ENCODE data around the gene CCDC92.

CCDC92 gene

DNA sequence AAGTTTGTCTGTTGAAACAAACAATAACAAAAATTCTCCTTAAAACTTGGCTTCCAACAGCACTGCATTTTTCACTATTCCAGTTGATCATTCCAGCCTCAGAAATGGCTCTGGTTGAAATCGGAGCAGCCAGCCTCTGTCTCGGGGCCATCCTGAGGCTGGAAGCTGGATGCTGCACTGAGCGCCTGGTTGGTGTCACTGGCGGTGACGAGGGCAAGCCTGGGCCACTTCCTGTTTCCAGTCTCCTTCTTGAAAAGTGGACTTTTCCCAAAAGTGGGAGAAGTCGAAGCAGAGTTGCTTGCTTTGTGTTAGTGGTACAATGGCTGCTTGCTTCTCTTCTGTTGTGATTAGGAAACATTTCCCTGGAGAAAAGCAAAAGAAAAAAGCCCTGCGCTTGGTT, 48.7 kb downstream of the CCDC92 start:
- H3K4me1 ChIP-seq (ENCODE audit: control insufficient read depth in 1 of 2, insufficient read depth in 1 of 2, low read depth in 1 of 2, low read length in 1 of 2): no peaks in the 10 kb centered on the region
- no peak overlapping the region for H3K27ac ChIP-seq
- no peaks in the 10 kb centered on the region for H3K27me3 ChIP-seq
- TF ChIP-seq, protein P1, sequence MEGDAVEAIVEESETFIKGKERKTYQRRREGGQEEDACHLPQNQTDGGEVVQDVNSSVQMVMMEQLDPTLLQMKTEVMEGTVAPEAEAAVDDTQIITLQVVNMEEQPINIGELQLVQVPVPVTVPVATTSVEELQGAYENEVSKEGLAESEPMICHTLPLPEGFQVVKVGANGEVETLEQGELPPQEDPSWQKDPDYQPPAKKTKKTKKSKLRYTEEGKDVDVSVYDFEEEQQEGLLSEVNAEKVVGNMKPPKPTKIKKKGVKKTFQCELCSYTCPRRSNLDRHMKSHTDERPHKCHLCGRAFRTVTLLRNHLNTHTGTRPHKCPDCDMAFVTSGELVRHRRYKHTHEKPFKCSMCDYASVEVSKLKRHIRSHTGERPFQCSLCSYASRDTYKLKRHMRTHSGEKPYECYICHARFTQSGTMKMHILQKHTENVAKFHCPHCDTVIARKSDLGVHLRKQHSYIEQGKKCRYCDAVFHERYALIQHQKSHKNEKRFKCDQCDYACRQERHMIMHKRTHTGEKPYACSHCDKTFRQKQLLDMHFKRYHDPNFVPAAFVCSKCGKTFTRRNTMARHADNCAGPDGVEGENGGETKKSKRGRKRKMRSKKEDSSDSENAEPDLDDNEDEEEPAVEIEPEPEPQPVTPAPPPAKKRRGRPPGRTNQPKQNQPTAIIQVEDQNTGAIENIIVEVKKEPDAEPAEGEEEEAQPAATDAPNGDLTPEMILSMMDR (IDR thresholded peaks at IDR 0.05): no peak
- peaks cover 70% of the 10 kb centered on the region for H3K36me3 ChIP-seq
- H3K9me3 ChIP-seq: no peaks in the 10 kb centered on the region
- H3K4me3 ChIP-seq (ENCODE audit: low read depth in 1 of 2, low read length in 1 of 2): no peak overlapping the region

DNA sequence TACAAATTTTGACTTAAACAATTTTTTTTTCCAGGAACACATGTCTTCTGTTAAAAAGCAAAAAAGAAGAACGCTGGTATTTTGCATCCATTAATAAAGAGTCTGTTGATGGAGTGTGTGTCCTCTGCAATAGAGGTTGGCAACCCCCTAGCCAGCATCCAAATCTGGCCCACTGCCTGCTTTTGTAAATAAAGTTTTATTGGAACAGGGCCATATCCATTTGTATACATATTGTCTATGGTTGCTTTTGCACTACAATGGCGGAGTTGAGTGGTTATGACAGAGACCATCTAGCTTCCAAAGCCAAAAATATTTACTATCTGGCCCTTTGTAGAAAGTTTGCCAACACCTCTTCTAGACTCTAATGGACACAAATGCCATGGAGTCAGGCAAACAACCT, 49.6 kb downstream of the CCDC92 start:
- Histone ChIP-seq H3K4me3 (ENCODE audit: low read depth in 1 of 2, low read length in 1 of 2) (no peak overlapping the region), H3K36me3 (peaks cover 69% of the 10 kb centered on the region), H3K4me1 (ENCODE audit: control insufficient read depth in 1 of 2, insufficient read depth in 1 of 2, low read depth in 1 of 2, low read length in 1 of 2) (no peaks in the 10 kb centered on the region), H3K27me3 (no peaks in the 10 kb centered on the region), H3K9me3 (no peaks in the 10 kb centered on the region), H3K27ac (no peak overlapping the region)
- TF ChIP-seq, protein P1 (IDR thresholded peaks at IDR 0.05): no peak

GRCh38 chr12:123919980-123920360, 52.7 kb downstream of the CCDC92 start:
- Histone ChIP-seq H3K4me1 (ENCODE audit: control insufficient read depth in 1 of 2, insufficient read depth in 1 of 2, low read depth in 1 of 2, low read length in 1 of 2) (no peaks in the 10 kb centered on the region), H3K4me3 (ENCODE audit: low read depth in 1 of 2, low read length in 1 of 2) (no peak overlapping the region), H3K27me3 (no peaks in the 10 kb centered on the region), H3K9me3 (no peaks in the 10 kb centered on the region), H3K36me3 (peaks cover 70% of the 10 kb centered on the region), H3K27ac (no peak overlapping the region)
- TF ChIP-seq, protein P1 (IDR thresholded peaks at IDR 0.05): no peak

DNA sequence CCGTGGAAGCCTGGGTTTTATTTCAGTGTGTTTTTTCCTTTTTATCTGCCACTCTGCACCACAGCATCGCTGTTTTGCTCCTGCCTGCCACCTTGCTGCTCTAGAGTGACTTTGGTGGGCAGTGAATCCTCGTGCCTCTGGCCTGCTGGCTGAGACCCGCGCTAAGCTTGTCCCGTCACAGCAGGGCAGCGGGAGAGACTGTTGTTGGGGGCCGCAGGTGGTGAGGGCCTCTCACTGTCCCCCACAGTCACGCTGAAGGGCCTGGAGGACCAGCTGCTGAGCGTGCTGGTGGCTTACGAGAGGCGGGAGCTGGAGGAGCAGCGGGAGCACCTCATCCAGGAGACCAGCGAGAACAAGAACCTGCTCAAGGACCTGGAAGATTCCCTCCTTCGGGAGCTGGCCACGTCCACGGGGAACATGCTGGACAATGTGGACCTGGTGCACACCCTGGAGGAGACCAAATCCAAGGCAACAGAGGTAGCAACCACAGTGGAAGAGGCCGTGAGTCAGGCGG, 55.2 kb downstream of the CCDC92 start:
- no peak overlapping the region for H3K27ac ChIP-seq
- no peaks in the 10 kb centered on the region for H3K4me1 ChIP-seq (ENCODE audit: control insufficient read depth in 1 of 2, insufficient read depth in 1 of 2, low read depth in 1 of 2, low read length in 1 of 2)
- H3K9me3 ChIP-seq: no peaks in the 10 kb centered on the region
- TF ChIP-seq, protein P1 (IDR thresholded peaks at IDR 0.05): no peak
- H3K36me3 ChIP-seq: peaks cover 65% of the 10 kb centered on the region
- H3K27me3 ChIP-seq: no peaks in the 10 kb centered on the region
- H3K4me3 ChIP-seq (ENCODE audit: low read depth in 1 of 2, low read length in 1 of 2): no peak overlapping the region

DNA sequence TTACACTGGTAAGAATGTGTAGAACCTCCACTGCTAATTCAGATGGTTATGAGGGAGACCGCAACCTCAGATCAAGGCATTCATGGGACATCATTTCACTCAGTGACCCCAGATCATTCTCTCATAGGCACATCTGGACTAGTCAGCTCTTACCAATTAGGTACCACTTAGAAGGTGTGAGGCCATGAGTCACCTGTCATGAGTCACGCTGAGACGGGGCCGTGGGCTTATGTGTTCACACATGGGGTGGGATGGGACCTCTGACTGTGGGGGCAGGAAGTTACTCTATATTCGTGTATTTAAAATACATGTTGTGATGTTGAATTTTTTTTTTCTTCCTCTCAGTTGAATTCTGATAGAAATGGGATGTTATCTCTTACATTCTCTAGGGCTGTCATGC, 55.9 kb downstream of the CCDC92 start:
- Histone ChIP-seq H3K27me3 (no peaks in the 10 kb centered on the region), H3K36me3 (peaks cover 65% of the 10 kb centered on the region), H3K4me3 (ENCODE audit: low read depth in 1 of 2, low read length in 1 of 2) (no peak overlapping the region), H3K27ac (no peak overlapping the region), H3K9me3 (no peaks in the 10 kb centered on the region), H3K4me1 (ENCODE audit: control insufficient read depth in 1 of 2, insufficient read depth in 1 of 2, low read depth in 1 of 2, low read length in 1 of 2) (no peaks in the 10 kb centered on the region)
- TF ChIP-seq, protein P1 (IDR thresholded peaks at IDR 0.05): no peak
